Ishikawa (cell line): Measurements from ENCODE around the gene KRT83.

ENCODE experiments used
- EP300 ChIP-seq: IDR thresholded peaks from 2 replicates; pipeline ENCODE4 v1.6.1; 2012; ENCODE audit warnings: borderline replicate concordance
- MAX ChIP-seq: IDR thresholded peaks from 2 replicates; pipeline ENCODE4 v1.6.1; 2012
- YY1 ChIP-seq: IDR thresholded peaks from 2 replicates; pipeline ENCODE4 v1.6.1; 2012; ENCODE audit warnings: low read depth
- ZBTB7A ChIP-seq: IDR thresholded peaks from 2 replicates; pipeline ENCODE4 v1.6.1; 2012; ENCODE audit warnings: low read depth

GRCh38 chr12:52359621-52360061 is 38.4 kb upstream of the KRT83 start:
- no peak for TF ChIP-seq ZBTB7A
- TF ChIP-seq YY1 = no peak
- TF ChIP-seq EP300 = no peak
- TF ChIP-seq MAX = no peak
